HCEC 1CT (cell line): ENCODE measurements around the gene CEP112.

Source experiments
- DNase-seq: peaks from one replicate; pipeline ENCODE4 v3.0.0-alpha.2; 2017

CEP112 gene

GRCh38 chr17:65920996-65921395 is 270.9 kb downstream of the CEP112 start:
- no peak for DNase-seq

- DNase-seq = no peak
Observed at GRCh38 chr17:65918916-65919315, 273.0 kb downstream of the CEP112 start.

DNA sequence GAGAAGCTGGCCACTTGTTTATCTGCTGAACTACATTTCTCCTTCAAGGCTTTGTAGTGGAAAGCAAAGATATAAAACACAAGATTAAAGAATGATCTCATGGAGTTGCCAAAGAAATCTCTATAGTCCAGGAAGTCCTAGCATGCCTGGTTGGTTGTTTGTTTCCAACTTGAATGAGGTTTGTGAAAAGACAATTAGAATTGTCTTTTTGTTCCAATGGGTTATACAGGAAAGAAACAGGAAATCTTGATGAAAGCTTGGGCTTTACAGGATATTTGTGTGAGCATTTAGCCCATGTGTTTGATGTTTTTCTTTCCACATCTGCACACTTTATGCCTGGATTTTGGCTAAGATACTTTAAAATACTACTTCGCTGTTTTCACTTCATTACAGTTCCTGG is 273.4 kb downstream of the CEP112 start:
- DNase-seq = no peak

- no peak for DNase-seq
Observed at GRCh38 chr17:65917560-65917959, 274.4 kb downstream of the CEP112 start.

DNA sequence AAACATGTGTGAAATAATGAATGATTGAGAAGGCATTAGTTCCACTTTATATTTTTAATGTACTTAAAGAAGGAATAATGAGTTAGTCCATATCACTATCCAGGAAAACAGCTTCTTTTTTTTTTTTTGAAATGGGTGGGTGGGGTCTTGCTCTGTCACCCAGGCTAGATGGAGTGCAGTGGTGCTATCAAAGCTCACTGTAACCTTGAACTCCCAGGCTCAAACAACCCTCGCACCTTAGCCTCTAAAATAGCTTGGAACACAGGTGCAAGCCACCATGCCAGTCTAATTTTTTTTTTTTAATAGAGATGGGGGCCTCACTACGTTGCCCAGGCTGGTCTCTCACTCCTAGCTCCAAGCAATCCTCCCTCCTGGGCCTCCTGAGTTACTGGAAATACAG is 275.5 kb downstream of the CEP112 start:
- no peak for DNase-seq

- DNase-seq = no peak
Observed at GRCh38 chr17:65914784-65915342, 277.1 kb downstream of the CEP112 start.

- no peak for DNase-seq
Observed at GRCh38 chr17:65913326-65913850, 278.5 kb downstream of the CEP112 start.

DNA sequence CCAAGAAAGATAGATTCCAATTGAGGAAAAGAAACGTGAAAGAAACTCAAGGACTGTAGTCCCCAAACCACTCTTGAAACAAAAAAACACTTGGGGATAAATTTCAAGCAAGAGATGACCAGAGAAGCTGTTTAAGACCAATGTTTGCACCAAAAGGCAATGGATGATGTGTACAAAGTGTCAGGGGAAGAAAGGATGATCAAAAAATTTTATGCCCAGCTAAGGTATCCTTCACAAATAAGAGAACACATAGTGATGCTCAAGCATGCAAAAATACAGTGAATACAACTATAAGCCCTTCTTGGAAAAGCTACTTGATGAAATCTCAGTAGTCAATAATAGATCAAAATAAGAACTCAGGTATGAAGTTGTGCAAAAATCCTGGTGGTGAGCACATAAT is 281.1 kb downstream of the CEP112 start:
- no peak for DNase-seq

GRCh38 chr17:65902831-65903522 is 289.0 kb downstream of the CEP112 start:
- no peak for DNase-seq

- DNase-seq = no peak
Observed at GRCh38 chr17:65902155-65902554, 289.8 kb downstream of the CEP112 start.

GRCh38 chr17:65901394-65901793 is 290.5 kb downstream of the CEP112 start:
- DNase-seq = no peak

GRCh38 chr17:65900216-65900615 is 291.7 kb downstream of the CEP112 start:
- DNase-seq = no peak

- DNase-seq = no peak
Observed at GRCh38 chr17:65898651-65899050, 293.3 kb downstream of the CEP112 start.

DNA sequence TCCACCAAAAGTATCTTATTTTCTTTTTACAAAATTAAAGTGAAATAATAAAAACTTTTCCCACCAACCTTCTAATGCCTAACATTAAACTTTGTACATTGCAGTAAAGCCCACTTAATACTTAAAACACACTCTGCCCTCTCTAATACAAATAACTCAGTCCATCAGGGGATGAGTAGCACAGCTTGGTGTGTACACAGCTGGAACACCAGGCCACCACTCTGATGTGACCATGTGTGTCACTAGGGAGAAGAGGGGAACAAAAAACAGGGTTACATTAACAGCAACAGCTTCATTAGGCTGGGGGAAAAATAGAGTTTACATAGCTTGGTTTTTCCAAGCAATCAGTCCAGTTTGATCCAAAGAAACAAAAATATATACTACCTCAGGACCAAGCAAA is 295.0 kb downstream of the CEP112 start:
- no peak for DNase-seq

DNA sequence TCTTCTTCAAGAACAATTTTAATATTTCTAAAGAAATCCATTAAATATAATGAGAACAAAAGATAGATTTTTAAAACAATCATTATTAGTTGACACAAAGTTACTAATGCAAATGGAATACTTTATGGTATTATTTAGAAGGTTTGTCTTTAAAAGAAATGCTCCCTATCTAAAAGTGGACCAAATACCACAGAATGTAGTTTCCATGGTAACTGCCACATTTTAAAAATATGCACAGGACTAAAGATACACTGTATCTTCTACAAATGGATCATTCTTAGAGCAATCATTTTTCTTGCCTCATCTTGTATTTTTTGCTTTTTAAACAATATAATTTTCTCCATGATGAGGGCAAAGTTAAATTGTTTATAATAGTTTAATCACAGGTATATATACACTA is 296.0 kb downstream of the CEP112 start:
- DNase-seq = no peak

GRCh38 chr17:65893692-65894279 is 298.1 kb downstream of the CEP112 start:
- no peak for DNase-seq

GRCh38 chr17:65892912-65893377 is 299.0 kb downstream of the CEP112 start:
- no peak for DNase-seq

DNA sequence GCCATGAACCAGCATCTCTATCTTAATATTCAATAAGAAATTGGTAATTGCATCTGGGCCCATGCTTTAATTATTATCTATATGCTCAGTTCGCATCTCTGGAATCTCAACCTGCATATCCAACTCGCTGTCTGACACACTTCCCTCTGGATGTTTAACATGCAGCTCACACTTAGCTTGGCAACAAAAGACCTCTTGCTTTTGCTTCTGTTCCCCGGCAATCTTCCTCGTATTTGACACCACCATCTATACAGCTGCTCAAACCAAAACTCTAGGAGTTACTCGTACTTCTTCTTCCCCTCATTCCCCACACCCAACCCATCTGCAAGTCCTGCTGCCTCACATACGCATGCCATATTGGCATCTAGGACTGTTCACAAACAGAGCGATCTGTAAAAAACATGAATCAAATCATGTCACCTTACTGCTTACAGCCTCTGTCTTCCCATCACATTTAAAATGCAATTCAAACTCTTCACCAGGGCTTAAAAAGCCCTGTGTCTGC is 300.6 kb downstream of the CEP112 start:
- DNase-seq = no peak

DNA sequence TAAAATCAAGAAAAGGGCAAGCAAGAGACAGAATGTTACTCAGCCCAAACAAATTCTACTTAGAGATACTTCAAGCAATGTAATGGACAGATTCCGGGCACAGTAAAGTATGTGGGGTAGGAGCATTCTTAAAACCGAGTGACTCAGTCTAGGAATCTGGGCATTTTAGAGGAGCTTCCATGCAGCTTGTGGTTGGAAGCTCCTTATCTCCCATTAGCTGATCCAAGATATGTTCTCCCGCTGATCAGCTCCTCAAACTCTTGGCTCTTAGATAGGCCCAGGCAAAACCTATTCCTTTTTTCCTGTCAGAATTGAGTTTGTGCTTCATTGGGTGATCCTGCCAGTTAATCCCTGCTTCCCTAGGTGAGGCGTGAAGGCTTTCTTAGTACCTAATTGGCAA is 303.3 kb downstream of the CEP112 start:
- no peak for DNase-seq

GRCh38 chr17:65886315-65887245 is 305.4 kb downstream of the CEP112 start:
- DNase-seq = no peak

DNA sequence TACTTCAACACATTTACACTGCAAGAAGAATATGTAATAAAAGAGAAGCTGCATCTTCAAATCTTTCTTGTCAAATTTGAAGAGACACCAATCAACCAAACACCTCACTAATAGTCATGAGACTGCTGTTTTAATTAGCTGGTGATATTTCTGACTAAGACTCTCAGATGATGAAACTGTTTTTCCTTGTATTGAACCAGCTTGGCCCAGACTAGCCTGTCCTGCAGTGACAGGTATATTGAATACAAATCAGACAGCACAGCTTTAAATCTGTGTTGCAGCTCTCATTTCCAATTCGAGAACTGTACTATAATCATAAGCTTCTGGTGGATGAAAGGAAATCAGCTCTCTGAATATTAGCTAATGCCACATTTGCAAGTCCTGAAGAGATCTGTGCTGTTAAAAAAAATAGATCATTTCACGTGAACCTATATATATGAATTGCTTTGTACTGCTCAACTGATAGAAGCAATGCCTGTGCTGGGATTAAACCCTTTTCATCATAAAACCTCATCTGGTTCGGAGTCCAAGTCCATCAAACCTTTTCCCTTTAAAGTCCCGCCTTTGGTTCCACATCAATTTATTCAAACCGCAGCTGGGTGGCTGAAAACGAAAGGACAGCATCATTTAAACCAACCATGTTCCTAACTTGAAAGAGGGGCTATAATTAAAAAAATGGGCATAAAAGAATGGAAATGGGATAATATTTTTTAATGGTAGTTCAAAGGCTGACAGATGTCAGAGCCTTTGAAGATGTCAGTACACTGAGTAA is 306.2 kb downstream of the CEP112 start:
- DNase-seq = no peak

- DNase-seq = no peak
Observed at GRCh38 chr17:65876985-65877384, 314.9 kb downstream of the CEP112 start.
